COLO829 (cell line): ENCODE results near the gene OLFM3.
A peak's percentile ranks its signal among the peaks of the same experiment; 100 is the strongest.

Experiments
- DNase-seq: peaks from one replicate; pipeline ENCODE4 v3.0.0; 2012; ENCODE audit warnings: low spot score

Gene OLFM3

GRCh38 chr1:101945884-101946283, 50.8 kb downstream of the OLFM3 start:
- DNase-seq = no peak

GRCh38 chr1:101943237-101943636, 53.5 kb downstream of the OLFM3 start:
- DNase-seq = no peak

GRCh38 chr1:101942516-101943193, 54.1 kb downstream of the OLFM3 start:
- DNase-seq = no peak

GRCh38 chr1:101938681-101939080, 58.0 kb downstream of the OLFM3 start:
- no peak for DNase-seq

- DNase-seq = no peak
Observed at GRCh38 chr1:101929343-101929742, 67.4 kb downstream of the OLFM3 start.

- DNase-seq = no peak
Observed at GRCh38 chr1:101928829-101929228, 67.9 kb downstream of the OLFM3 start.

GRCh38 chr1:101924700-101925099, 72.0 kb downstream of the OLFM3 start:
- DNase-seq = no peak

- DNase-seq = no peak
Observed at GRCh38 chr1:101920577-101920976, 76.1 kb downstream of the OLFM3 start.

GRCh38 chr1:101918277-101918676, 78.4 kb downstream of the OLFM3 start:
- DNase-seq = no peak

- peak; percentile 0 for DNase-seq
Observed at GRCh38 chr1:101915597-101915996, 81.1 kb downstream of the OLFM3 start.

- DNase-seq = no peak
Observed at GRCh38 chr1:101914473-101915242, 82.1 kb downstream of the OLFM3 start.

- DNase-seq = no peak
Observed at GRCh38 chr1:101911894-101912293, 84.8 kb downstream of the OLFM3 start.

- DNase-seq = no peak
Observed at GRCh38 chr1:101908980-101909379, 87.7 kb downstream of the OLFM3 start.

- DNase-seq = no peak
Observed at GRCh38 chr1:101907264-101907663, 89.5 kb downstream of the OLFM3 start.

- DNase-seq = peak; percentile 1
Observed at GRCh38 chr1:101905283-101905835, 91.4 kb downstream of the OLFM3 start.

- no peak for DNase-seq
Observed at GRCh38 chr1:101902199-101902598, 94.5 kb downstream of the OLFM3 start.

GRCh38 chr1:101898137-101898536, 98.6 kb downstream of the OLFM3 start:
- DNase-seq = no peak

- no peak for DNase-seq
Observed at GRCh38 chr1:101884621-101885020, 112.1 kb downstream of the OLFM3 start.

GRCh38 chr1:101875891-101876290, 120.8 kb downstream of the OLFM3 start:
- no peak for DNase-seq

- no peak for DNase-seq
Observed at GRCh38 chr1:101873672-101874071, 123.1 kb downstream of the OLFM3 start.

GRCh38 chr1:101859941-101860340, 136.8 kb downstream of the OLFM3 start:
- no peak for DNase-seq

GRCh38 chr1:101854271-101854670, 142.5 kb downstream of the OLFM3 start:
- no peak for DNase-seq

- DNase-seq = no peak
Observed at GRCh38 chr1:101852936-101853335, 143.8 kb downstream of the OLFM3 start.
